ENCODE data around the gene OR10H4.
A peak's percentile ranks its signal among the peaks of the same experiment; 100 is the strongest.
"Not testable (repeated sequence)": the region's sequence is repeated elsewhere in the genome, so short reads cannot be mapped to it uniquely, and the experiment has no call there.

The OR10H4 gene

DNA sequence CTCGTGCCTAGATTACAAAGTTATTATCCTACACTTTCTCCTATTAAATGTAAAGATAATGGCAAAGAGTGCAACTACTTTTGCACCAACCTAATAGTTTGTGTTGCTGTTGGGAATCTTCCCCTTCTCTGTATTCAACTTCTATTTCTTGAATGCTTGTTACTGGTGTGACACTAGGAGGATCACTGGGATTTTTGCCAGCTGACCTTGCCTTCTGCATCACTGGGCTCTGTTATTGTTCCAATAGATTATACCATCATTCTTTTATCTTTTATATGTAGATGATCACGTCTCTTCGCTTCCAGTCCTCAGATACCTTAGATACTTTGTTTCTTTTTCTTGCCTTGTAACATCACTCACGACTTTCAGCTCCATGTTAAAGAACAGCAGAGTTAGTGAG, 3.5 kb upstream of the OR10H4 start:
- DNase-seq = no peak

DNA sequence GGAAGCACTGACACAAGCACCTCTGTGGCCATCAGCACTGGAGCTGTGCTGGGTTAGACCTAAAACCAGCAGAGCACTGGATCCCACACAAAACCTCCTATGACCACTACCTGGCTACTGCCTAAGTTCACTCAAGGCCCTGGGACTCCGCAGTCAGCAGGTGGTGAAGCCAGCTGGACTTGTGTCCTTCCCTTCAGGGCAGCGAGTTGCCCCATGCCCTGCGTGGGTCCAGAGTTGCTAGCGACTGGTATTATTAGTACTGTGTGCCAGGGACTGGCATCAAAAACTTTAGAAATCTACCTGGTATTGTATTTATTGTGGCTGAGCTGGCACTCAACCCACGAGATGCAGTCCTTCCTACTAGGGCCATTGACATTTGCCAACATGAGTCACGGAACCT, 6.0 kb downstream of the OR10H4 start:
- DNase-seq = no peak

DNA sequence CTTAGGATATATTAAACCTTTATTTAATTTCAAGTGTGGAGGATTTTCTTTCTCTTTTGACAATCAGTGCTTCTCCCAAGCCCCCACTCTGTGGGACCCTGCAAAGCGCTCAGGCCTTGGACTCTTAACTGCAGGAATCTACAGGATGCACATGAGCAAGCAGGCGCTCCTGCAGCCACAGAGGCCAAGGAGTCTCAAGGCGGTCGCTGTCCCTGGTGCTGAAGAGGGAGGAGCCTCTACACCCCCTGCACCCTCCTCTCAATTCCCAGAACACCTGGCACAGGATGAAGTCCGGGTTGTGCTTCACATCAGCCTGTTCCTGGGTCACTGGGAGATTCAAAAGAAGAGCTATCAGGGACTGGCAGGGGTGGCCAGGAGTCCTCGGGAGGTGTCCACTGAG, 13.5 kb downstream of the OR10H4 start:
- peak in 1 of 2 donors; percentile 22 for DNase-seq

DNA sequence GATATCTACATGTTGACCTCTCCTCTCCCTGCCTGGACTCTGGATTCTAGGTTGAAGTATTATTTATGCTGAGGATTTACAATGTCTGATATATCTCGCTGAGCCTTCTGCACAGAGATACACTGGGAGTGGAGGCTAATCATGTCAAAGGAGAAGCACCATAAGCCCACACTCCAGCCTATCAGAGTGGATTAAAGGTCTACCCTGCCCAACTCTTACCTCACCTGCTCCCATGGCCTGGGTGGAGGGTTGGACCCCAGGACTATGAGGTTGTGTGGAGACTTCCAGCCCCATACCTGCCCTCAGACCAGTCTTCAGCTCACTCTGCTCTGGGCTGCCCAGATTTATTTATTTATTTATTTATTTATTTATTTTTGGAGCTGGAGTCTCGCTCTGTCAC, 15.4 kb downstream of the OR10H4 start:
- DNase-seq = no peak

DNA sequence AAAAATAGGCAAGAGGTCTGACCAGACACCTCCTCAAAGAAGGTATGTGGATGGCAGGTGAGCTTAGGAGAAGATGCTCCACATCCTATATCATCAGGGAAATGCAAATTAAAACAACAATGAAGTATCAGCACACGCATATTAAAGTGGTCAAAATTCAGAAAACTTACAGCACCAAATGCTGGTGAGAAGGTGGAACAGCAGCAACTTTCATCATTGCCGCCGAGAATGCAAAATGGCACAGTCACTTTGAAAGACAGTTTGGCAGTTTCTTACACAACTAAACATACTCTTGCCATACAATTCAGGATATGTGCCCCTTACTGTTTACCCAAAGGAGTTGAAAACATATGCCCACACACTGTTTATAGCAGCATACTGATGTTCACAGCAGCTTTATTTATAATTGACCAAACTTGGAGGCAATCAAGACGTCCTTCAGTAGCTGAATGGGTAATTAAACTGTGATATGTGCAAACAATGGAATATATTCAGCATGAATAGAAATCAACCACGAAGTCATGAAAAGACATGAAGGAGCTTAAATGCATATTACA, 22.5 kb downstream of the OR10H4 start:
- DNase-seq = no peak

DNA sequence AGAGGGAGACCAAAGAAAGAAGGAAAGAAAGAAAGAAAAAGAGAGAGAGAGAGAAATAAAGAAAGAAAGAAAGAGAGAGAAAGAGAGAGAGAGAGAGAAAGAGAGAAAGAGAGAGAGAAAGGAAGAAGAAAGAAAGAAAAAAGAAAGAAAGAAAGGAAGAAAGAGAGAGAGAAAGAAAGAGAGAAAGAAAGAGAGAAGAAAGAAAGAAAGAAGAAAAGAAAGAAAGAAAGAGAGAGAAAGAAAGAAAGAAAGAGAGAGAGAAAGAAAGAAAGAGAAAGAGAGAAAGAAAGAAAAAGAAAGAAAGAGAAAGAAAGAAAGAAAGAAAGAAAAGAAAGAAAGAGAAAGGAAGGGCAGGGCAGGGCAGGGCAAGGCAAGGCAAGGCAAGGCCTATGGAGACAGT, 23.2 kb downstream of the OR10H4 start:
- DNase-seq = not testable (repeated sequence)

DNA sequence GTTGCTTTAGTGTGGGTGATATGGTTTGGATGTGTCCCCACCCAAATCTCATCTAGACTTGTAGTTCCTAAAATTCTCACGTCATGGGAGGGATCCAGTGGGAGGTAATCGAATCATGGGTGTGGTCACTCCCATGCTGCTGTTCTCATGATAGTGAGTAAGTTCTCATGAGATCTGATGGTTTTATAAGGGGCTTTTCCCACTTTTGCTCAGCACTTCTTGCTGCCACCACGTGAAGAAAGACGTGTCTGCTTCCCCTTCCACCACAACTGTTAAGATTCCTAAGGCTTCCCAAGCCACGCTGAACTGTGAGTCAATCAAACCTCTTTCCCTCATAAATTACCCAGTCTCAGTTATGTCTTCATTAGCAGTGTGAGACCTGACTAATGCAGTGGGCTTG, 26.0 kb downstream of the OR10H4 start:
- DNase-seq = no peak

DNA sequence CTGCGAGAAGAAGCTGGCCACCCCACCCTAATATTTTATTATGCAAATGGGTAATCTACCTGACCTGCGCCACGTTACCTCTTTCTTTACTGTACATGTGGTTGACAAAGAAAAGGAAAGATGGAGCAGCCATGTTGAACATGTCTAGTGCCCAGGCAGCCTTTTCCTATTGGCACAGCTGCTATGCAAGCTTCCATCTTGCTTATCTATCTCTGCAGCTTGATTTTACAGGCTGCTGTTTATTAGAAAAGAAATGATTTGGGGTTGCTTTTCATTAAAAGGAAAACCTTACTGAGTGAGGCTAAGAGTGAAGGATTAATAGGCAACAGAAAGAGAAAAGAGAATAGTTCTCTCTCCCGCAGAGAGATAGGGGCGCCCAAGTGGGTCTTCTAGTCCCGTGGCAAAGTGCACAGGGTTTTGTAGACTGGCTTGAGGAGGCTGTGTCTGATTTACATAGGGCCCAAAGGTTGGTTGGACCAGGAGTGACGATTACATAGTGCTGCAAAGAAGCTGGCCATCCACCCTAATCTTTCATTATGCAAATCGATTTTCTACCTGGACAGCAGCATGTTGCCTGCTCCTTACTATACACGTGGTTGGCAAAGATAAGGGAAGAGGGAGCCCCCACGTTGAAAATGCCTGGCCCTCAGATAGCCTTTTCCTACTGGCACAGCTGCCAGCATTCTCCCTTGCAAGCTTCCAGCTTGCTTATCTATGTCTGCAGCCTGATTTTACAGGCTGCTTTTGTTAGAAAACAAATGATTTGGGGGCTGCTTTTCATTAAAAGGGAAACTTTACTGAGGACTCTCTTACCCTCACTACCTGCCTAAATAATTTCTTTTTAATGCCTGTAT, 28.3 kb downstream of the OR10H4 start:
- DNase-seq = no peak

DNA sequence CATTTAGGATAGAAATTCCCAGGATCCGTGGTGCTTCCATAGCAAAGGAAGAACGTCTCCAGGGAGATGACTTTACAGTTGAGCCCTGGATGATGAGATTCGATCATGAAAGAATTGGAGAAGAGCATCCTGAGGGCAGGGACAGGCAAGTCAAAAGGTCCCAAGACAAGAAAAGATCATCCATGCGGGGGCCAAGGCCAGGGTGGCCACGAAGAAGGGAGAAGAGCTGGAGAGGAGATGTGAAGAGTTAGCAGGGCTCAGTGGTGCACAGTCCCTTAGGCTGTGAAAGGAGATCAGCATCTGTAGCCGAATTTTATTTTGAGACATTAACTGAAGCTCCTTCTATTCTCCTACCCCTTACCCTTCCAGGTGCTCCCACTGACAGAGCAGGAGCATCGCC, 28.9 kb downstream of the OR10H4 start:
- DNase-seq = no peak

DNA sequence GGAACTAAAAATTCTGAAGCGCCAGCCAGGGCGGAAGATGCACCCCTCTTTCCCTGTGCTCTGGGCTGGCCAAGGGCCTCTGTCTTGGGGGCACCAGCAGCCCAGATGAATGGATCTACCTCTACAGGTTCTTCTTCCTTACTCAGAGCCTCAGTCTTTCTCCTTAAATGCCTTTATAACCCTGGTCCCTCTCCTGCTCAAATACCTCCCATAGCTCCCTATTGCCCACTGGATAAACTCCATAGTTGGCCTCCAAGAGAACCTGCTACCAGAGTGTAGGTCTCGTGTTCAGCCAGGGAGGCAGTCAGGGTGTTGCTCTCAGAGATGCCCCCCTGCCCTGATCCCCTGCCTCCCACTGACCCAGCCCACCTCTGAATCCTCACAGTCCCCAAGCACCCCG, 30.5 kb downstream of the OR10H4 start:
- no peak for DNase-seq

DNA sequence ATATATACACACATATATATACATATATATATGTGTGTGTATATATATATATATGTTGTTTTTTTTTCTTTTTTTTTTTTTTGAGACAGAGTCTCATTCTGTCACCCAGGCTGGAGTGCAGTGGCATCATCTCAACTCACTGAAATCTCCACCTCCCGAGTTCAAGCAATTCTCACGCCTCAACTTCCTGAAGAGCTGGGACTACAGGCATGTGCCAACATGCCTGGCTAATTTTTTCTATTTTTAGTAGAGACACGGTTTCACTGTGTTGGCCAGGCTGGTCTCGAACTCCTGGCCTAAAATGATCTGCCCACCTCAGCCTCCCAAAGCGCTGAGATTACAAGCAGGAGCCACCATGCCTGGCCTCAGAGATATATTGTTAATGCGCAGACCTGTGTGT, 37.0 kb downstream of the OR10H4 start:
- DNase-seq = not testable (repeated sequence)

DNA sequence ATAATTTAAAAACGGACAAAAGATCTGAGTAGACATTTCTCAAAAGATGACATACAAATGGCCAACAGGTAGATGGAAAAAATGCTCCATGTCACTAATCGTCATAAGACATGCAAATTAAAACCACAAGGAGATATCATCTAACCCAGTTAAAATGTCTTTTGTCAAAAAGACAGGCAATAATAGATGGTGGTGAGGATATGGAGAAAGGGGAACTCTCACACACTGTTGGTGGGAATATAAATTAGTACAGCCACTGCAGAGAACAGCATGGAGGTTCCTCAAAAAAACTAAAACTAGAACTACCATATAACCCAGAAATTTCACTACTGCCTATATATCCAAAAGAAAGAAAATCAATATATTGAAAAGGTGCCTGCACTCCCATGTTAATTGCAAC, 37.9 kb downstream of the OR10H4 start:
- no peak for DNase-seq

DNA sequence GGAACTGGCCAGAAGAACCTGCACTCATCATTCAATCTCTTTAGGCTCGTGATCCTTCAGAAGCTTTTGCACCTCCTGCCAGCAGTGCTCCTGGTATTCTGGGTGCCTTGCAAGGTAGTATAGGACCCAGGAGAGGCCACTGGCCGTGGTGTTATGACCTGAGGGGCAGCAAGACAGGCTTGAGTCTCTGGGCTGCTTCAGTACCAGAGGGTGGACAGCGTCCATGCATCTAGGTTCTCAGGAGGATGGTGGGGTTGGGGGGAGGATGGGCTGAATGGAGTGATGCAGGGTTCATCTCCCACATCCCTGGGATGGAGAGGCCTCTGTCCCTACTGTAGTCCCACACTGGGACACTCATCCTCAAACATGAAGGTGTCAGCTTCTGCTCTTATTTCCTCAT, 41.1 kb downstream of the OR10H4 start:
- DNase-seq = no peak

DNA sequence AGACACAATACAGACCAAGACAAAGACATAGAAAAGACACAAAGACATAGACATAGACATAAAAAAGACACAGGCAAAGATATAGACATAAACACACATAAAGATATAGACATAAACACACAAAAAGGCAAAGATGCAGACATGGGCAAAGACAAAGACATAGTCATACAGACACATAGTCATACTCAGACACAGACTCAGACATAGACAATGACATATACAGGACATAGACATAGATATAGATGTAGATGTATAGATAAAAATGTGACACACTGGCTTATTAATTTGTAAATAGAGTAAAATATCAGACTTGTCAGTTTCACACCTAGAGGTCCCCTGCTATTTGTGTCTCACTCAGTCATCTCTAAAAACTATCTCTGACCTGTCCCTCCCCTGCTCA, 42.8 kb downstream of the OR10H4 start:
- no peak for DNase-seq

DNA sequence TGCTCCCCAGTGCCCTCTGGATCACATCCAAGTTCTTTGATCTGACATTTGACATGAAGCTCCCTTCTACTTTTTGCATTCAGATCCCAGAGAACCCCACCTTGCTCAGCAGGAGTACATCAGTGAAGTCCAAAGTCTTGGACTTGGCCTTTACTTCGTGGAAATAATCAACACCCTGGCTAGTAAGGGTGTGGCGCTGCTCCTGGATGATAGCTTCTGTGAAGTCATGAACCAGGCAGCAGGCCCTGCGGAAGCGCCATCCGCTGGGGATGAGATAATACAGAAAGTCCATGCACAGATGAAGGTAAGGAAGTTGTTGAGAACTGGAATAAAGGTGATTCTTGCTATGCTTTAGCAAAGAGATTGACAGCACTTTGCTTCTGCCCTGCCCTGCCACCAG, 43.2 kb downstream of the OR10H4 start:
- DNase-seq = no peak

DNA sequence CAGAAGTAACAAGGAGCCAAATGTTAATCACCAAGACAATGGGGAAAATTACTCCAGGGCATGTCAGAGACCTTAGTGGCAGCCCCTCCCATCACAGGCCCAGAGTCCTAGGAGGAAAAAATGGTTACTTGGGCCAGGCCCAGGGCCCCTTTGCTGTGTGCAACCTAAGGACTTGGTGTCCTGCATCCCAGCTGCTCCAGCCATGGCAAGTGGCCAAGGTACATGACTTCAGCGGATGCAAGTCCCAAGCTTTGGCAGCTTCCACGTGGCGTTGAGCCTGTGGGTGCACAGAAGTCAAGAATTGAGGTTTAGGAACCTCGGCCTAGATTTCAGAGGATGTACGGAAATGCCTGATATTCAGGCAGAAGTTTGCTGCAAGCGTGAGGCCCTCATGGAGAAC, 46.7 kb downstream of the OR10H4 start:
- DNase-seq = no peak

DNA sequence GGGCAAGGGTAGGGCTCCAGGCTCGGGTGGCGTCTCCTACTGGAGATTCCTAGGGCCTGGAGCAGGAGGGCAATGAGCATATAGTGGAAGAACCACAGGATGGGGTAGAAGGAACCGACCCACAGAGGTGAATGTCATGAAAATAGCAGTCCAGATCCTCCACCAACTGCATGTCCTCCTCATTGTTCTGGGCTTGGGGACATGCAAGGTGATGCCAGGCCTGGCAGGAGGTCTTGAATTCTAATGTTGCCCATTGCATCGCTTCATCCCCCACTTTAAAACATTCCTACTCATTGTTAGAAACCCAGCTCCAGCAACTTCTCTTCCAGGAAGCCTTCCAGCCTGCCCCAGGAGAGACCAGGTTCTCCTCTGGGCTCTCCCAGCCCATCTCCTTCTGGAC, 49.4 kb downstream of the OR10H4 start:
- DNase-seq = no peak
